Liver (tissue), 9 donors: ENCODE data around the gene TBX21. TPM values are rescaled to one million over a fixed set of nuclear protein-coding genes. Genes with fewer than 3 reads are reported as not detected.

Experiments used
- DNase-seq: peaks from one replicate; pipeline ENCODE4 v3.0.0-alpha.2; 2017; ENCODE audit warnings: low spot score
- H3K27ac ChIP-seq, 2 donors: one replicate each; pipeline ENCODE4 v1.7.0; 2013; ENCODE audit warnings: inconsistent platforms in 2 of 2, low read length in 2 of 2, control low read depth in 1 of 2, low read depth in 1 of 2, mild to moderate bottlenecking in 1 of 2
- H3K27me3 ChIP-seq, 4 donors: one replicate each; pipeline versions ENCODE4 v1.6.1 to v1.7.0; 2013; ENCODE audit warnings: low read length in 3 of 4, inconsistent platforms in 1 of 4, mild to moderate bottlenecking in 1 of 4, moderate library complexity in 1 of 4; ENCODE audit not compliant: control insufficient read depth in 4 of 4, insufficient read depth in 4 of 4
- H3K36me3 ChIP-seq, 4 donors: one replicate each; pipeline versions ENCODE4 v1.6.1 to v1.7.0; 2013; ENCODE audit warnings: low read length in 3 of 4, mild to moderate bottlenecking in 3 of 4, low read depth in 1 of 4, moderate library complexity in 1 of 4; ENCODE audit not compliant: control insufficient read depth in 4 of 4, insufficient read depth in 3 of 4
- H3K4me1 ChIP-seq, 4 donors: one replicate each; pipeline versions ENCODE4 v1.6.1 to v1.7.0; 2013; ENCODE audit warnings: low read length in 3 of 4, mild to moderate bottlenecking in 3 of 4, moderate library complexity in 1 of 4; ENCODE audit not compliant: control insufficient read depth in 4 of 4, insufficient read depth in 4 of 4
- H3K4me3 ChIP-seq, 3 donors: one replicate each; pipeline versions ENCODE4 v1.6.1 to v1.7.0; 2013; ENCODE audit warnings: low read length in 3 of 3, control low read depth in 1 of 3, low read depth in 1 of 3, mild to moderate bottlenecking in 1 of 3
- H3K9ac ChIP-seq, 2 donors: one replicate each; pipeline ENCODE4 v1.7.0; 2013; ENCODE audit warnings: low read length in 2 of 2, mild to moderate bottlenecking in 2 of 2, moderate library complexity in 2 of 2, control low read depth in 1 of 2, low read depth in 1 of 2
- H3K9me3 ChIP-seq, 4 donors: one replicate each; pipeline versions ENCODE4 v1.6.1 to v1.7.0; 2013; ENCODE audit warnings: low read length in 3 of 4; ENCODE audit not compliant: control insufficient read depth in 4 of 4
- CTCF ChIP-seq: fragments of 150-350 bp; IDR thresholded peaks from 2 replicates; pipeline ENCODE4 v1.5.1; 2017; ENCODE audit warnings: improper control_type of control experiment, low read depth, low read length; ENCODE audit not compliant: missing input control
- EGR1 ChIP-seq, 2 donors: IDR thresholded peaks; 2 replicates each; pipeline ENCODE4 v1.6.1; 2016 to 2018; ENCODE audit warnings: antibody characterized with exemption in 2 of 2, low read depth in 2 of 2
- FOXA1 ChIP-seq: IDR thresholded peaks from 2 replicates; pipeline ENCODE4 v1.6.1; 2016; ENCODE audit warnings: antibody characterized with exemption
- FOXA2 ChIP-seq: IDR thresholded peaks from 2 replicates; pipeline ENCODE4 v1.6.1; 2016; ENCODE audit warnings: antibody characterized with exemption
- GABPA ChIP-seq, 2 donors: IDR thresholded peaks in 1 of 2; conservative IDR thresholded peaks in 1 of 2; 2 replicates each; pipeline ENCODE4 v1.6.1; 2016; ENCODE audit warnings: antibody characterized with exemption in 2 of 2, mild to moderate bottlenecking in 1 of 2, moderate library complexity in 1 of 2
- HNF4G ChIP-seq: IDR thresholded peaks from 2 replicates; pipeline ENCODE4 v1.6.1; 2016; ENCODE audit warnings: antibody characterized with exemption
- MAX ChIP-seq: IDR thresholded peaks from 2 replicates; pipeline ENCODE4 v1.6.1; 2016; ENCODE audit warnings: antibody characterized with exemption
- NR2F2 ChIP-seq: IDR thresholded peaks from 2 replicates; pipeline ENCODE4 v1.6.1; 2016; ENCODE audit warnings: antibody characterized with exemption
- RAD21 ChIP-seq, 2 donors: IDR thresholded peaks; 2 replicates each; pipeline ENCODE4 v1.6.1; 2016; ENCODE audit warnings: antibody characterized with exemption in 2 of 2, mild to moderate bottlenecking in 2 of 2
- REST ChIP-seq: IDR thresholded peaks from 2 replicates; pipeline ENCODE4 v1.6.1; 2016; ENCODE audit warnings: antibody characterized with exemption, mild to moderate bottlenecking
- SP1 ChIP-seq: IDR thresholded peaks from 2 replicates; pipeline ENCODE4 v1.6.1; 2018; ENCODE audit warnings: antibody characterized with exemption, mild to moderate bottlenecking
- YY1 ChIP-seq: IDR thresholded peaks from 2 replicates; pipeline ENCODE4 v1.6.1; 2016; ENCODE audit warnings: antibody characterized with exemption, mild to moderate bottlenecking
- WGBS: extraction: QIAGEN DNeasy Blood & Tissue Kit; methylation state at CpG from one replicate; pipeline ENCODE4 v1.1.7; 2013; 5-methylcytosine and 5-hydroxymethylcytosine counted together
- polyA plus RNA-seq, 2 donors: library from polyadenylated mRNA; stranded (reverse) in 1 of 2; unstranded in 1 of 2; fragments of 200-250 nt in 1 of 2; fragments of >200 nt in 1 of 2; fragmentation: Nextera tagmentation in 1 of 2; extraction: Ambion mirVana in 1 of 2; gene quantifications; one replicate each; pipeline versions ENCODE4 v1.2.1 to v1.2.3, GENCODE V29; 2013 to 2015
- total RNA-seq, 2 donors: library from RNA; depleted of rRNA; stranded (reverse); fragments of >200 nt; gene quantifications; one replicate each; pipeline ENCODE4 v1.2.3, GENCODE V29; 2014
- donor health status: healthy.
- donor health status: healthy.
- donor health status: healthy.
- donor health status: healthy.
- donor health status: healthy.

Gene TBX21
- total and polyA plus RNA-seq, 4 donors = 0.19 to 0.59 (median 0.25) TPM; not detected in 1

- TF ChIP-seq FOXA2 (no peak), GABPA (IDR thresholded peaks at IDR 0.05 in 1 of 2, conservative IDR thresholded peaks at IDR 0.05 in 1 of 2) (no peak), FOXA1 (no peak), EGR1 (IDR thresholded peaks at IDR 0.05; ENCODE audit: low read depth in 2 of 2) (no peak), MAX (no peak)
These were observed 24.6 kb upstream of the TBX21 start (continued) for GRCh38 chr17:47708312-47708863.

GRCh38 chr17:47708864-47709541 lies 24.0 kb upstream of the TBX21 start:
- H3K4me3 ChIP-seq = peak overlapping the region in 1 of 3 donors; percentile 46
- no peaks in the 10 kb centered on the region for H3K27me3 ChIP-seq
- no peaks in the 10 kb centered on the region for H3K36me3 ChIP-seq
- 50% methylated on average over 89 of the region's 89 CpGs for WGBS
- DNase-seq = no peak
- no peak overlapping the region for H3K9ac ChIP-seq
- H3K27ac ChIP-seq = no peak overlapping the region
- no peaks in the 10 kb centered on the region for H3K9me3 ChIP-seq
- H3K4me1 ChIP-seq = peaks cover 0 to 7% (median 2%) of the 10 kb centered on the region in 4 donors
- TF ChIP-seq EGR1 (IDR thresholded peaks at IDR 0.05; ENCODE audit: low read depth in 2 of 2) = no peak
- no peak for TF ChIP-seq SP1
- TF ChIP-seq RAD21 (IDR thresholded peaks at IDR 0.05) = no peak

GRCh38 chr17:47709594-47709993 lies 23.4 kb upstream of the TBX21 start:
- Histone ChIP-seq H3K27me3 (no peaks in the 10 kb centered on the region), H3K4me1 (peaks cover 0 to 7% (median 2%) of the 10 kb centered on the region in 4 donors), H3K27ac (no peak overlapping the region), H3K36me3 (no peaks in the 10 kb centered on the region), H3K9me3 (no peaks in the 10 kb centered on the region), H3K9ac (no peak overlapping the region), H3K4me3 (no peak overlapping the region)
- no peak for DNase-seq
- no peak for TF ChIP-seq RAD21 (IDR thresholded peaks at IDR 0.05)
- TF ChIP-seq NR2F2 = no peak
- no peak for TF ChIP-seq CTCF
- TF ChIP-seq REST = no peak
- no peak for TF ChIP-seq YY1
- no peak for TF ChIP-seq HNF4G
- no peak for TF ChIP-seq MAX
- WGBS = 95% methylated on average over 3 of the region's 3 CpGs
